ENCODE measurements around the gene TSPAN32. TPM values are rescaled to one million over a fixed set of nuclear protein-coding genes. Genes with fewer than 3 reads are reported as not detected.

The TSPAN32 gene
- total RNA-seq, 2 donors from 2014 or later = 11.6 to 15.0 TPM

DNA sequence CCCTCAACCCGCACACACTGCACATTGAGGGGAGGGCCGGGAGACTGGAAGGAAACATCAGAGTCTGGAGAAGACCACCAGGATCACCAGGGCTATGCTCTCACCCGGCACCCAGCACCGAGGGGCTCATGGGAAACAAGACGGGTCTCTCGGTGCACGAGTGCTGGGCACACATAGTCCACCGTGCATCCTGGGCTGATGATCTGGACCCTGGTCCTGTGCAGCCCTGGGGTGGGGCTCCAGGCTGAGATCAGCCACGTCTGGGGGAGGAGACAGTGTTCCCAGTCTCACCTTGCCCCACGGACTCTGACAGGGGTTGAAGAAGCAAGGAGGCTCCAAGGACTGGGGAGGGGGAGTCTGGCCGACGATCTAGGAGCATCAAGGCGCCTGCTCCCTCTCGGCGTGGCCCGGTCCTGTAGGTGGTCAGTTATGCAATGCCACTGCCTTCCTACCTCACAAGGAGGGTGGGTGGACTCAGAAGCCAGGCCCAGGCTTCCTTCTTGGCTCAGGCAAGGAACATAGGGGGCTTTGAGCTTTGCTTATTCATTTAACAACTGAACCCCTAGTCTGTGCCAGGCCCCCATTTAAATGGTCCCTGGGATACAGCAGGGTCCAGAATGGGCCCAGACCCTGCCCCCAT lies 63.9 kb downstream of the TSPAN32 start:
- DNase-seq (peak; percentile 13), ATAC-seq (no peak)
- intact Hi-C loops (cut with DNase I) = loop anchor here in 1 of 2 donors (10.0 kb wide), 1 partner anchor 49 kb away; no protein-coding TSS in a partner anchor

DNA sequence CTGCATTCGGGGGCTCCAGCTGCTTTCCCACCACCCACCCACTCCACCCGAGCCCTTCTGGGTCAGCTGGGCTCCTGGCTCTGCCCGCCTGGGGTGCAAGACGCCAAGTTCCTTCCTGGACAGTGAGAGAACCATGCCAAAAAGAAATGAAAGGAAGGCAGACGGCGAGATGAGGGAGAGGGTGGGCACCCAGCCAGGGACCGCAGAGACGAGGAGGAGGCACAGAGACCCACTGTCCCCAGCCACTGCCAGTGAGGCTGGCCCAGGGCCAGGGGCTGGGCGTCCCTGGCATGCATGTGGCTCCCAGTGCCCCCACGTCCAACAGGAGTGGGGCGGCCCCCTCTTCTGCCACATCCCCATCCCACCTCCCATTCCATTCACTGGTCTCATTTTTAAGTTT lies 64.5 kb downstream of the TSPAN32 start:
- intact Hi-C loops (cut with DNase I) = loop anchor here in 1 of 2 donors (10.0 kb wide), 1 partner anchor 49 kb away; no protein-coding TSS in a partner anchor
- DNase-seq (peak; percentile 42), ATAC-seq (peak in 1 of 2 donors; percentile 55)

DNA sequence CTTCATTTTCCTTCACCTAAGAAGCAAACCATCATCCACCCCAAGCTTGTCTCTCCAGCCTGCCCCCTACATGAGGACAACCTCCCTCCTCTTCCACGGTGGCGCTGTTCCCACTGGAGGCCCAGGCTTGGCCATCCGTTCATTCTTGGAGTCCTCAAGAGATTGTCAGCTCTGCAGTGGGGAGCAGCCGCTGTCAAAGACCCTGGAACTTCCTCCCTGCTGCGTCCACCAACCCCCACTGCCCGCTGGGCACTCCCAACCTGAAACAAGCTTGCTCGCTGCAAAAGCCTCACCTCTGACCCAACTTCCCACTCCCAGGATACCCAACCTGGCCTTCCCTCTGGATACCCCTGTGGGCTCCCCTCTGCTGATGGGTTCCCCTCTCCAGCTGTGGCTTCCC lies 64.9 kb downstream of the TSPAN32 start:
- DNase-seq = peak; percentile 26
- ATAC-seq = no peak
- intact Hi-C loops (cut with DNase I) = loop anchor here in 1 of 2 donors (10.0 kb wide), 1 partner anchor 48 kb away; no protein-coding TSS in a partner anchor

DNA sequence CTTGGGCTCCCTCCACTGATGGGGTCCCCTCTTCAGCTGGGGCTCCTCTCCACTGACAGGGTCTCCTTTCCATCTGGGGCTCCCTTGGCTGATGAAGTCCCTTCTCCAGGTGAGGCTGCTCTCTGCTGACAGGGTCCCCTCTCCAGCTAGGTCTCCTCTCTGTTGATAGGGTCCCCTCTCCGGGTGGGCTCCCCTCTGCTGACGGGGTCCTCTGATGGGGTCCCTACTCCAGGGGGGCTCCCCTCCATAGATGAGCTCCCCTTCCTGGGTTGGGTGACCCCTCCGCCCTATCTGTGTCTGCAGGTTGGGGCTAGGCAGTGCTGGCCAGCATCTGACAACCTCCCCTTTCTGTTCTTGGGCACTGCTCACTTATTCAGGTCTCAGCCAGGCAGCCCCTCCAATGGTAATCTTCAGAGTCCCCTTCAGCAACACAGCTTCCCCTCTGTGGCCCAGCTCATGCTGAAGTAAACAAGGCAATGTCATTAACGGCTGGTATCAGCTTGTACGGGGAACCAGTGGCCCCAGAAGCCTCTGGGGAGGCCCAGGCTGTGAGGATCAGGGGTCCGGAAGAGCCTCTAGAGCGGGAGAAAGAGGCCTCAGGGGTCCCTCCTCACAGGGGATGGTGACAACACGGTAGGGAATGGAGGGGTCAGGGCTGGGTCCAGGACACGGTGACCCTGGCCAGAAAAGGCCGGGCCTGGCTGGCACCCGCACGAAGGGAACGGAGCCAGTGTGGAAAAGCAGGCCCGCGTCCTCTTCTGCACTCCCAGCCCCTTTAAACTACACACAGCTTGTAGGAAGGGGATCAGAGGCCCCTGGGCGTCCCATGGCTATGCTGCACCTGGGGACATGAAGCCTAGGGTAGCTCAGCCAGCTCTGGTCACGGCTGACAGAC lies 65.7 kb downstream of the TSPAN32 start:
- intact Hi-C loops (cut with DNase I) = loop anchor here in 1 of 2 donors (10.0 kb wide), 1 partner anchor 47 kb away; no protein-coding TSS in a partner anchor
- ATAC-seq = peak in 1 of 2 donors; percentile 56

More for the DNA sequence above, 65.7 kb downstream of the TSPAN32 start:
- DNase-seq = peak; percentile 7

Other genes with a start within 250 kb of the TSPAN32 start
- 100 to 1,000 TPM in 1 of 2 donors, 10 to 100 TPM in 1; 94.3 to 114 TPM for gene IGF2, start 162.6 kb upstream of the TSPAN32 start, total RNA-seq
- gene INS, start 140.8 kb upstream of the TSPAN32 start, total RNA-seq = not detected
- not detected for gene TH, start 130.2 kb upstream of the TSPAN32 start, total RNA-seq
- under 1 TPM; 0.39 to 0.50 TPM for gene ASCL2, start 31.4 kb upstream of the TSPAN32 start, total RNA-seq
- 10 to 100 TPM in 1 of 2 donors, 1 to 10 TPM in 1; 4.8 to 19.1 TPM for gene C11orf21, start 95 bp upstream of the TSPAN32 start, total RNA-seq
- 100 to 1,000 TPM; 699 to 773 TPM for gene CD81, start 75.3 kb downstream of the TSPAN32 start, total RNA-seq
- 10 to 100 TPM; 34.9 to 45.7 TPM for gene TSSC4, start 98.7 kb downstream of the TSPAN32 start, total RNA-seq
- gene TRPM5, start 142.5 kb downstream of the TSPAN32 start, total RNA-seq = not detected
- 10 to 100 TPM; 33.5 to 39.7 TPM for gene KCNQ1, start 143.0 kb downstream of the TSPAN32 start, total RNA-seq

Measured in left cardiac atrium (tissue), 4 donors.